Stimulated activated CD4-positive, alpha-beta T cell treated with anti-CD3 and anti-CD28 coated beads, Interleukin-1b, Interleukin-23, amount 100 ng/mL, for 24 hours (primary cell): Measurements from ENCODE around the gene TMEM61.

ENCODE experiments used
- DNase-seq, 4 experiments: peaks; one replicate each; pipeline ENCODE4 v3.0.0-alpha.2; 2020; ENCODE audit warnings: low read depth in 4 of 4, low spot score in 1 of 4

Gene TMEM61

GRCh38 chr1:55037733-55038551, 57.5 kb downstream of the TMEM61 start:
- DNase-seq = no peak

GRCh38 chr1:55038552-55038838, 58.1 kb downstream of the TMEM61 start:
- DNase-seq = no peak

- DNase-seq = no peak
These were observed 58.5 kb downstream of the TMEM61 start for GRCh38 chr1:55038974-55039341.

GRCh38 chr1:55039342-55040082, 59.1 kb downstream of the TMEM61 start, which contains the start of gene PCSK9:
Gene PCSK9, plus strand, starts transcription at chr1:55039548. Its CDS starts 290 bp downstream, at chr1:55039838.
- DNase-seq = no peak

GRCh38 chr1:55040083-55040932, 59.9 kb downstream of the TMEM61 start:
- DNase-seq = no peak

- DNase-seq = no peak
These were observed 60.6 kb downstream of the TMEM61 start for GRCh38 chr1:55040933-55041494.

- DNase-seq = no peak
These were observed 61.2 kb downstream of the TMEM61 start for GRCh38 chr1:55041613-55042012.
